ENCODE measurements around the gene CACNB3.
"Not testable (repeated sequence)": the region's sequence is repeated elsewhere in the genome, so short reads cannot be mapped to it uniquely, and the experiment has no call there.

- TF ChIP-seq CTCF (IDR thresholded peaks at IDR 0.05; ENCODE audit: low read depth, low read length); EZH2phosphoT487 (IDR thresholded peaks at IDR 0.05; ENCODE audit: low read depth): not testable (repeated sequence)
These were observed 55.2 kb downstream of the CACNB3 start for GRCh38 chr12:48873534-48873933.

All from OCI-LY3 (cell line).